OCI-LY1 (cell line): ENCODE results near the gene CUX1.
A peak's percentile ranks its signal among the peaks of the same experiment; 100 is the strongest.

ENCODE experiments used
- H2AFZ ChIP-seq: fragments of 200-600 bp; sonication (generic), shearing (Covaris generic); 2 replicates; pipeline ENCODE4 v1.6.0; 2014; ENCODE audit warnings: antibody characterized with exemption, mild to moderate bottlenecking, low read length
- H3F3A ChIP-seq: fragments of 200-600 bp; sonication (generic), shearing (Covaris generic); 2 replicates; pipeline ENCODE4 v1.6.0; 2014; ENCODE audit warnings: mild to moderate bottlenecking, antibody characterized with exemption, low read length, moderate library complexity; ENCODE audit not compliant: insufficient read depth
- H3K27ac ChIP-seq: fragments of 200-600 bp; sonication (generic); 2 replicates; pipeline ENCODE4 v1.5.1; 2014; ENCODE audit warnings: low read length, mixed run types, mild to moderate bottlenecking, low read depth; ENCODE audit not compliant: poor library complexity, severe bottlenecking
- H3K27me3 ChIP-seq: fragments of 200-600 bp; sonication (generic); 2 replicates; pipeline ENCODE4 v1.6.0; 2014; ENCODE audit warnings: antibody characterized with exemption, mild to moderate bottlenecking, low read length, moderate library complexity; ENCODE audit not compliant: insufficient read depth
- H3K36me3 ChIP-seq: fragments of 200-600 bp; sonication (generic); 2 replicates; pipeline ENCODE4 v1.6.1; 2014; ENCODE audit warnings: mild to moderate bottlenecking, antibody characterized with exemption, low read length, moderate library complexity, mixed read lengths; ENCODE audit not compliant: insufficient read depth
- H3K4me1 ChIP-seq: fragments of 200-600 bp; sonication (generic); 2 replicates; pipeline ENCODE4 v1.5.1; 2014; ENCODE audit warnings: mild to moderate bottlenecking, low read length, moderate library complexity; ENCODE audit not compliant: insufficient read depth, severe bottlenecking
- H3K4me2 ChIP-seq: fragments of 200-600 bp; sonication (generic), shearing (Covaris generic); 2 replicates; pipeline ENCODE4 v1.6.1; 2014; ENCODE audit warnings: low read length
- H3K4me3 ChIP-seq: fragments of 200-600 bp; sonication (generic); 2 replicates; pipeline ENCODE4 v1.5.1; 2014; ENCODE audit warnings: low read length, low read depth, mild to moderate bottlenecking, mixed read lengths; ENCODE audit not compliant: poor library complexity, severe bottlenecking
- H3K79me2 ChIP-seq: fragments of 200-600 bp; shearing (Covaris generic); 2 replicates; pipeline ENCODE4 v1.6.1; 2016; ENCODE audit warnings: mixed run types, low read length, mixed read lengths; ENCODE audit not compliant: insufficient read depth
- H3K9ac ChIP-seq: fragments of 200-600 bp; sonication (generic), shearing (Covaris generic); 2 replicates; pipeline ENCODE4 v1.6.1; 2014; ENCODE audit warnings: mild to moderate bottlenecking, low read length, mixed read lengths
- H3K9me2 ChIP-seq: fragments of 200-600 bp; sonication (generic), shearing (Covaris generic); 2 replicates; pipeline ENCODE4 v1.6.1; 2014; ENCODE audit warnings: low read depth, mild to moderate bottlenecking, low read length, mixed read lengths
- H3K9me3 ChIP-seq: fragments of 200-600 bp; shearing (Covaris generic); 2 replicates; pipeline ENCODE4 v1.6.1; 2014; ENCODE audit warnings: low read length, mixed read lengths
- H4K20me1 ChIP-seq: fragments of 200-600 bp; sonication (generic), shearing (Covaris generic); 2 replicates; pipeline ENCODE4 v1.6.0; 2016; ENCODE audit warnings: mild to moderate bottlenecking, low read length; ENCODE audit not compliant: insufficient read depth
- EZH2 ChIP-seq: fragments of 200-600 bp; sonication (generic), shearing (Covaris generic); IDR thresholded peaks from 2 replicates; pipeline ENCODE4 v1.8.0; 2017; ENCODE audit warnings: borderline replicate concordance, mixed run types, mild to moderate bottlenecking, antibody characterized with exemption, low read length, moderate library complexity, mixed read lengths
- TF ChIP-seq, protein P1 (sequence below): fragments of 200-600 bp; sonication (generic), shearing (Covaris generic); IDR thresholded peaks from 2 replicates; pipeline ENCODE4 v1.5.1; 2017; ENCODE audit warnings: mild to moderate bottlenecking, antibody characterized with exemption, low read length, moderate library complexity, mixed read lengths

CUX1 gene

GRCh38 chr7:102317231-102318059 lies 500.0 kb downstream of the CUX1 start:
- H3K9me2 ChIP-seq = no peaks in the 10 kb centered on the region
- peak overlapping the region; percentile 20; the same call in 1 of the 2 replicates for H3K9ac ChIP-seq
- H3K27me3 ChIP-seq = no peaks in the 10 kb centered on the region
- H3K27ac ChIP-seq = peak overlapping the region; percentile 89
- peaks cover 67% of the 10 kb centered on the region for H3K4me1 ChIP-seq
- H3K4me3 ChIP-seq = peak overlapping the region; percentile 7
- H3F3A ChIP-seq = no peaks in the 10 kb centered on the region
- peak overlapping the region; percentile 18; the same call in 1 of the 2 replicates for H3K4me2 ChIP-seq
- no peaks in the 10 kb centered on the region for H3K79me2 ChIP-seq
- no peak for TF ChIP-seq EZH2
- TF ChIP-seq, protein P1, sequence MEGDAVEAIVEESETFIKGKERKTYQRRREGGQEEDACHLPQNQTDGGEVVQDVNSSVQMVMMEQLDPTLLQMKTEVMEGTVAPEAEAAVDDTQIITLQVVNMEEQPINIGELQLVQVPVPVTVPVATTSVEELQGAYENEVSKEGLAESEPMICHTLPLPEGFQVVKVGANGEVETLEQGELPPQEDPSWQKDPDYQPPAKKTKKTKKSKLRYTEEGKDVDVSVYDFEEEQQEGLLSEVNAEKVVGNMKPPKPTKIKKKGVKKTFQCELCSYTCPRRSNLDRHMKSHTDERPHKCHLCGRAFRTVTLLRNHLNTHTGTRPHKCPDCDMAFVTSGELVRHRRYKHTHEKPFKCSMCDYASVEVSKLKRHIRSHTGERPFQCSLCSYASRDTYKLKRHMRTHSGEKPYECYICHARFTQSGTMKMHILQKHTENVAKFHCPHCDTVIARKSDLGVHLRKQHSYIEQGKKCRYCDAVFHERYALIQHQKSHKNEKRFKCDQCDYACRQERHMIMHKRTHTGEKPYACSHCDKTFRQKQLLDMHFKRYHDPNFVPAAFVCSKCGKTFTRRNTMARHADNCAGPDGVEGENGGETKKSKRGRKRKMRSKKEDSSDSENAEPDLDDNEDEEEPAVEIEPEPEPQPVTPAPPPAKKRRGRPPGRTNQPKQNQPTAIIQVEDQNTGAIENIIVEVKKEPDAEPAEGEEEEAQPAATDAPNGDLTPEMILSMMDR = peak; percentile 89
- H3K36me3 ChIP-seq = peaks cover 79% of the 10 kb centered on the region
- no peaks in the 10 kb centered on the region for H4K20me1 ChIP-seq
- no peak overlapping the region for H2AFZ ChIP-seq
- no peaks in the 10 kb centered on the region for H3K9me3 ChIP-seq

GRCh38 chr7:102318482-102318971 lies 501.1 kb downstream of the CUX1 start:
- Histone ChIP-seq H3K9ac (no peak overlapping the region; the same call in 1 of the 2 replicates), H3K4me1 (peaks cover 67% of the 10 kb centered on the region), H3K4me3 (no peak overlapping the region), H3K79me2 (no peaks in the 10 kb centered on the region), H3K36me3 (peaks cover 89% of the 10 kb centered on the region), H3K9me3 (no peaks in the 10 kb centered on the region), H3K27me3 (no peaks in the 10 kb centered on the region), H3F3A (no peaks in the 10 kb centered on the region), H4K20me1 (no peaks in the 10 kb centered on the region), H3K27ac (peak overlapping the region; percentile 89), H3K4me2 (no peak overlapping the region), H2AFZ (no peak overlapping the region), H3K9me2 (no peaks in the 10 kb centered on the region)
- TF ChIP-seq EZH2 = no peak
- TF ChIP-seq, protein P1 = peak; percentile 45; the same call in 1 of the 2 replicates

- no peaks in the 10 kb centered on the region for H4K20me1 ChIP-seq
- peak overlapping the region; percentile 3; the same call in 1 of the 2 replicates for H3K9ac ChIP-seq
- H3K9me2 ChIP-seq = no peaks in the 10 kb centered on the region
- H3K4me2 ChIP-seq = peak overlapping the region; percentile 12; the same call in 1 of the 2 replicates
- H3K79me2 ChIP-seq = no peaks in the 10 kb centered on the region
- H3K27me3 ChIP-seq = no peaks in the 10 kb centered on the region
- H3K36me3 ChIP-seq = peaks cover 88% of the 10 kb centered on the region
- no peak overlapping the region for H2AFZ ChIP-seq
- no peaks in the 10 kb centered on the region for H3F3A ChIP-seq
- no peak overlapping the region for H3K4me3 ChIP-seq
- H3K27ac ChIP-seq = peak overlapping the region; percentile 89
- H3K4me1 ChIP-seq = peaks cover 76% of the 10 kb centered on the region
- no peak for TF ChIP-seq EZH2
- TF ChIP-seq, protein P1 = no peak
- H3K9me3 ChIP-seq = no peaks in the 10 kb centered on the region
Observed at GRCh38 chr7:102319671-102320070, 502.2 kb downstream of the CUX1 start.
